Adrenal gland (tissue), 5 donors: ENCODE results near the gene KHDC3L.

ENCODE experiments used
- CTCF ChIP-seq, 6 experiments: fragments of 450-650 bp in 4 of 6; fragments of 200-600 bp in 2 of 6; sonication (generic) in 1 of 6; IDR thresholded peaks; 1 replicate in 5 of 6; 2 replicates in 1 of 6; pipeline versions ENCODE4 v1.5.1 to v1.8.0; 2016 to 2021; ENCODE audit warnings: antibody characterized with exemption in 6 of 6, mild to moderate bottlenecking in 2 of 6, moderate library complexity in 1 of 6
- POLR2A ChIP-seq, 2 donors: fragments of 450-650 bp; IDR thresholded peaks; one replicate each; pipeline ENCODE4 v1.6.1; 2017; ENCODE audit warnings: antibody characterized with exemption in 2 of 2, mild to moderate bottlenecking in 2 of 2, moderate library complexity in 1 of 2
- donor health status: DM: no; HTN: no; CAD: no.

- no peak for TF ChIP-seq CTCF (IDR thresholded peaks at IDR 0.05)
- no peak for TF ChIP-seq POLR2A (IDR thresholded peaks at IDR 0.05)
These were observed 6.7 kb downstream of the KHDC3L start for GRCh38 chr6:73369157-73369556.
